ENCODE data around the gene PRKAR1B. TPM values are rescaled to one million over a fixed set of nuclear protein-coding genes. Genes with fewer than 3 reads are reported as not detected.
"Not testable (repeated sequence)": the region's sequence is repeated elsewhere in the genome, so short reads cannot be mapped to it uniquely, and the experiment has no call there.

PRKAR1B gene
- total RNA-seq, 1 experiment from 2014 or later: 20.4 TPM

GRCh38 chr7:746155-747061 is 19.3 kb upstream of the PRKAR1B start:
- DNase-seq: no peak
- H3K4me3 ChIP-seq: no peak overlapping the region
- 0 out of 2 replicates have a peak, but pooled peaks cover 2% of the 10 kb centered on the region for H3K9me3 ChIP-seq
- H3K36me3 ChIP-seq: peaks cover 23% of the 10 kb centered on the region
- H3K27me3 ChIP-seq: no peaks in the 10 kb centered on the region

GRCh38 chr7:745431-746154 is 18.5 kb upstream of the PRKAR1B start:
- DNase-seq: no peak
- Histone ChIP-seq H3K36me3 (peaks cover 26% of the 10 kb centered on the region), H3K9me3 (0 out of 2 replicates have a peak, but pooled peaks cover 2% of the 10 kb centered on the region), H3K4me3 (no peak overlapping the region), H3K27me3 (no peaks in the 10 kb centered on the region)

GRCh38 chr7:744854-745430 is 17.9 kb upstream of the PRKAR1B start:
- DNase-seq: no peak
- H3K4me3 ChIP-seq: no peak overlapping the region
- H3K27me3 ChIP-seq: no peaks in the 10 kb centered on the region
- H3K36me3 ChIP-seq: peaks cover 31% of the 10 kb centered on the region
- H3K9me3 ChIP-seq: 0 out of 2 replicates have a peak, but pooled peaks cover 2% of the 10 kb centered on the region

DNA sequence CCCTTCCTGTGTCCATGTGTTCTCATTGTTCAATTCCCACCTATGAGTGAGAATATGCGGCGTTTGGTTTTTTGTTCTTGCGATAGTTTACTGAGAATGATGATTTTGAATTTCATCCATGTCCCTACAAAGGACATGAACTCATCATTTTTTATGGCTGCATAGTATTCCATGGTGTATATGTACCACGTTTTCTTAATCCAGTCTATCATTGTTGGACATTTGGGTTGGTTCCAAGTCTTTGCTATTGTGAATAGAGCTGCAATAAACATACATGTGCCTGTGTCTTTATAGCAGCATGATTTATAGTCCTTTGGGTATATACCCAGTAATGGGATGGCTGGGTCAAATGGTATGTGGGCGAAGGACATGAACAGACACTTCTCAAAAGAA is 17.0 kb upstream of the PRKAR1B start:
- H3K27me3 ChIP-seq, H3K4me3 ChIP-seq, H3K9me3 ChIP-seq, DNase-seq: not testable (repeated sequence)
- H3K36me3 ChIP-seq: peaks cover 35% of the 10 kb centered on the region

DNA sequence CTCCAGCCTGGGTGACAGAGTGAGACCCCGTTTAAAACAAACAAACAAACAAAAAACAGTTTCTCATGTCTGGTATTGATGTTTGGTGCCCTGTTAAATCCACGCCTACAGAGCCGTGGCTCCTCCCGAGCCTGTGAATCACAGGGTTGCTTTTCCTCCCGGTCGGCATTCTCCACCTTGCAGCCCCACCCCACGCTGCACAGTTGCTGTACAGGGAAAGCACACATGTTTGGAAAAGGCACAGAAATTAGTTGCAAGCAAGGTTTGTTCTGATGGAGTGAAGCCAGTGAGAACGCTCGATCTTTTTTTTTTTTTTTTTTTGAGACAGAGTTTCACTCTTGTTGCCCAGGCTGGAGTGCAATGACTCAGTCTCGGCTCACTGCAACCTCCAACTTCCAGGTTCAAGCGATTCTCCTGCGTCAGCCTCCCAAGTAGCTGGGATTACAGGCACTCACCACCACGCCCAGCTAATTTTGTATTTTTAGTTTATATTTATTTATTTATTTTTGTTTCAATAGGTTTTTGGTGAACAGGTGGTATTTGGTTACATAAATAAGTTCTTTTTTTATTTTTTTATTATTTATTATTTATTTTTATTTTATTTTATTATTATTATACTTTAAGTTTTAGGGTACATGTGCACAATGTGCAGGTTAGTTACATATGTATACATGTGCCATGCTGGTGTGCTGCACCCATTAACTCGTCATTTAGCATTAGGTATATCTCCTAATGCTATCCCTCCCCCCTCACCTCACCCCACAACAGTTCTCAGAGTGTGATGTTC is 16.5 kb upstream of the PRKAR1B start:
- DNase-seq, H3K4me3 ChIP-seq, H3K27me3 ChIP-seq, H3K9me3 ChIP-seq: not testable (repeated sequence)
- H3K36me3 ChIP-seq: peaks cover 35% of the 10 kb centered on the region

GRCh38 chr7:742791-743190 is 15.7 kb upstream of the PRKAR1B start:
- Histone ChIP-seq H3K9me3 (0 out of 2 replicates have a peak, but pooled peaks cover 2% of the 10 kb centered on the region), H3K36me3 (peaks cover 38% of the 10 kb centered on the region), H3K27me3 (no peaks in the 10 kb centered on the region), H3K4me3 (no peak overlapping the region)
- no peak for DNase-seq

GRCh38 chr7:741850-742249 is 14.8 kb upstream of the PRKAR1B start:
- no peak for DNase-seq
- peaks cover 38% of the 10 kb centered on the region for H3K36me3 ChIP-seq
- H3K27me3 ChIP-seq: no peaks in the 10 kb centered on the region
- H3K4me3 ChIP-seq: no peak overlapping the region
- H3K9me3 ChIP-seq: 0 out of 2 replicates have a peak, but pooled peaks cover 2% of the 10 kb centered on the region

GRCh38 chr7:741191-741671 is 14.2 kb upstream of the PRKAR1B start:
- no peak for DNase-seq
- H3K27me3 ChIP-seq: no peaks in the 10 kb centered on the region
- 0 out of 2 replicates have a peak, but pooled peaks cover 2% of the 10 kb centered on the region for H3K9me3 ChIP-seq
- H3K36me3 ChIP-seq: peaks cover 38% of the 10 kb centered on the region
- no peak overlapping the region for H3K4me3 ChIP-seq

DNA sequence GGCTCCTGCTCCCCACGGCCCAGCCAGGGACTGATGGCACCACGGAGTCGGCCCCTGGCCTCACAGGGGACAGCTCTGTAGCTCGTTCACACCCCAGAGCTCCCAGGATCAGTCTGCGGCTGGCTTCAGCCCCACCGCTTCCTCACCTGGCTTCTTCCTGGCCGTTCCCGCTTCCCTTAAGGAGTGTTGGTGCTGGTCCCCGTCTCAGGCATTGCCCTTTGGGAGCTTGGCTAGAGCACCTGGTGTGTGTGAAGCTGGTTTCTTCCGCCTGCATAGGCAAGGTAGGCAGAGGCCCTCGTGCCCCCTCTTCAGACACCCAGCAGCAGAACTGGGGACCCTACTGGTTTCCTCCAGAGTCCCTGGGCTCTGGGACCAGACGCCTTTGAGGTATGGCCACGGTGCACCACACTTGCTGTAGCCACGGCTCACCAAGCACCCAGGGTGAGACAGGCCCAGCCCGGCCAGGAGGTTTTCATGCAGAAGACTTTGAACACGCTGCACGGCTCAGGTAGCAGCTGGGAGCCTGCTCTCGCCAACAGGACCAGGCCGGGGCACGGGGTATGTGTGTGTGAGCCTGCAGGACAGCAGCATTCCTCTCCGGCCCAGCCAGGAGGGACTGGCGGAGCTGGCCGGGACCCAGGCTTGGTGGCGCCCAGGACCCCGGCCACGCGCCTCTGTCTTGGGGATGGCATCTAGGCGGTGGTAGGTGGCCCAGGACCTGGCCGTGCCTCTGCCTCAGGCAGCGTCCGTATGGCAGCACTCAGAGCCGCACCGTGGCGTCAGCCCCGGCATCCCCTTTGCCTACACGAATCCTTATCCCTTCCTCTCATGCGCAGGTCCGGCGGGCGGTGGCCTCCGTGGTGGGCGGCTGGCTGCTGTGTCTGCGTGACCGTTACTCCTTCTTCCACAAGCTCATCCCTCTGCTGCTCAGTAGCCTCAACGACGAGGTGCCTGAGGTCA is 13.2 kb upstream of the PRKAR1B start:
- Histone ChIP-seq H3K4me3 (no peak overlapping the region), H3K27me3 (no peaks in the 10 kb centered on the region), H3K9me3 (0 out of 2 replicates have a peak, but pooled peaks cover 2% of the 10 kb centered on the region), H3K36me3 (peaks cover 33% of the 10 kb centered on the region)
- DNase-seq: no peak

DNA sequence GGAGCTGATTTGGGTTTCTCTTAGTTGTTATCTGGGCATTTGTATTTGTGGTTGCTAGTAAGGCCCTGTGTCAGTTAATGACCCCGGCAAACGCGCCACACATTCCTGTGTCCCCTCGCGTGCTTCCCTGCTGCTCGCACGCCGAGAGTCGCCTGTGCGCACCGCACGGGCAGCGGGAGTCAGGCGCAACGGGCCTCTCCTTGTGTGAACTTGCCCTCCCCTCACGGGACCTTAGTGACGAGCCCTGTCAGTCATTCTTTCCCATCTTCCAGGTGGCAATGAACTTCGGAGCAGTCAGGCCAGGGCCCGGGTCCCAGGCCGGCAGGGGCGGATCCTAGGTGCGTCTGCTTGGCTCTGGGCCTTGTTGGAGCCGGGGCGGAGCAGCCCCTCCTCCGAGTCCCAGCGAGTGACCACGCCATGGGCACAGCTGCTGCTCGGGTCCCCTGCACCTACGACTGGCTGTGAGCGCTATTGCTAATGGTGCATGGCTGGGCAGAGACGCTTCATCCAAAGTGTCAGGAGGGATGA is 12.4 kb upstream of the PRKAR1B start:
- Histone ChIP-seq H3K27me3 (no peaks in the 10 kb centered on the region), H3K36me3 (peaks cover 29% of the 10 kb centered on the region), H3K4me3 (no peak overlapping the region), H3K9me3 (peaks cover 3% of the 10 kb centered on the region)
- no peak for DNase-seq

- H3K9me3 ChIP-seq: peaks cover 7% of the 10 kb centered on the region
- no peak overlapping the region for H3K4me3 ChIP-seq
- no peak for DNase-seq
- no peaks in the 10 kb centered on the region for H3K27me3 ChIP-seq
- peaks cover 31% of the 10 kb centered on the region for H3K36me3 ChIP-seq
Observed at GRCh38 chr7:738723-739454, 11.8 kb upstream of the PRKAR1B start.

DNA sequence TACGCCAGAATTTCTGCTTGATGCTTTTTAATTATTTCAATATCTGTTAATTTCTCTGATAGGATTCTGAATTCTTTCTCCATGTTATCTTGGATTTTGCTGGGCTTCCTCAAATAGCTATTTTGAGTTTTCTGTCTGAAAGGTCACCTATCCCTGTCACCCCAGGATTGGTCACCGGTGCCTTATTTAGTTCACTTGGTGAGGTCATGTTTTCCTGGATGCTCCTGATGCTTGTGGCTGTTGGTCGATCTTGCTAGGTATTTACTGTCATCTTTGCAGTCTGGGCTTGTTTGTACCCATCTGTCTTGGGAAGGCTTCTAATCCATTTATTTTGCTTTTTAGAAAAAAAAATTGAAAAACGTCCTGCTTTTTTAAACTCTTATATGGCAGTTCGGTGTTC is 11.2 kb upstream of the PRKAR1B start:
- Histone ChIP-seq H3K9me3 (peaks cover 11% of the 10 kb centered on the region), H3K27me3 (no peaks in the 10 kb centered on the region), H3K36me3 (peaks cover 36% of the 10 kb centered on the region), H3K4me3 (no peak overlapping the region)
- no peak for DNase-seq

DNA sequence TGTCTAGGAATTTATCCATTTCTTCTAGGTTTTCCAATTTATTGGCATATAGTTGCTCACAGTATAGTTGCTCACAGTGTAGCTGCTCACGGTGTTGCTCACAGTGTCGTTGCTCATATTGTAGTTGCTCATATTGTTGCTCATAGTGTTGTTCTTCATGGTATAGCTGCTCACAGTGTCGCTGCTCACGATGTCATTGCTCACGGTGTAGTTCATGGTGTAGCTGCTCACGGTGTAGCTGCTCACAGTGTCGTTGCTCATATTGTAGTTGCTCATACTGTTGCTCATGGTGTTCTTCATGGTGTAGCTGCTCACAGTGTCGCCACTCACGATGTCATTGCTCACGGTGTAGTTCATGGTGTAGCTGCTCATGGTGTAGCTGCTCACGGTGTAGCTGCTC is 7.7 kb upstream of the PRKAR1B start:
- peaks cover 53% of the 10 kb centered on the region for H3K36me3 ChIP-seq
- peaks cover 11% of the 10 kb centered on the region for H3K9me3 ChIP-seq
- no peak overlapping the region for H3K4me3 ChIP-seq
- DNase-seq: no peak
- no peaks in the 10 kb centered on the region for H3K27me3 ChIP-seq

GRCh38 chr7:734214-734613 is 7.1 kb upstream of the PRKAR1B start:
- peaks cover 53% of the 10 kb centered on the region for H3K36me3 ChIP-seq
- no peaks in the 10 kb centered on the region for H3K27me3 ChIP-seq
- DNase-seq: no peak
- no peak overlapping the region for H3K4me3 ChIP-seq
- peaks cover 11% of the 10 kb centered on the region for H3K9me3 ChIP-seq

All from MG63 (cell line).